GM12864 (cell line): ENCODE measurements around the gene ETNK2.

Experiments used
- DNase-seq: peaks from one replicate; pipeline ENCODE4 v3.0.0-alpha.2; 2011; ENCODE audit warnings: low read depth
- H3K4me3 ChIP-seq: 2 replicates; pipeline ENCODE4 v1.5.1; 2011; ENCODE audit warnings: mild to moderate bottlenecking, low read depth, low read length, control low read depth
- TF ChIP-seq, protein P1 (sequence below): IDR thresholded peaks from 2 replicates; pipeline ENCODE4 v1.5.1; 2011; ENCODE audit warnings: low read depth, mild to moderate bottlenecking, moderate library complexity, low read length, control low read depth, inconsistent platforms; ENCODE audit errors: missing control alignments

Gene ETNK2

DNA sequence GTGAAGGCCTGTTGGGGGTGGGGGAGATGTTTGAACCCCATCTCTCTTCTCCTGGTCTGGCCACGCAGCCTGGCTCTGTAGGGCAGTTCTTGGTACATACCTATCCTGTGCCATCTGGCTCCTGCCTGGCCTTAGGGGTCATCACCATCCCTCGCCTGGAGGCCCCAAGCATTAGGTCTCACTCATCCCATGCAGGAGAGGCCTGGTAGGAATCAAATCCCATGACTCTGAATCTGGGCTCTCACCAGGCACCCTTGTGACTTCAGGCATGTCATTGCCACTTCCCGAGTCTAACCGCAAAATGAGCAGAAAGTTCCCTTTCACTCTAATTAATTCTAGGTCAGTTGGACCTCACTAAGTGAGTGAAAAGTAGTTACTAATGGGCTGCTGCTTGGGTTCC is 37.2 kb downstream of the ETNK2 start:
- DNase-seq, result no peak
- H3K4me3 ChIP-seq, result no peak overlapping the region
- TF ChIP-seq, protein P1, sequence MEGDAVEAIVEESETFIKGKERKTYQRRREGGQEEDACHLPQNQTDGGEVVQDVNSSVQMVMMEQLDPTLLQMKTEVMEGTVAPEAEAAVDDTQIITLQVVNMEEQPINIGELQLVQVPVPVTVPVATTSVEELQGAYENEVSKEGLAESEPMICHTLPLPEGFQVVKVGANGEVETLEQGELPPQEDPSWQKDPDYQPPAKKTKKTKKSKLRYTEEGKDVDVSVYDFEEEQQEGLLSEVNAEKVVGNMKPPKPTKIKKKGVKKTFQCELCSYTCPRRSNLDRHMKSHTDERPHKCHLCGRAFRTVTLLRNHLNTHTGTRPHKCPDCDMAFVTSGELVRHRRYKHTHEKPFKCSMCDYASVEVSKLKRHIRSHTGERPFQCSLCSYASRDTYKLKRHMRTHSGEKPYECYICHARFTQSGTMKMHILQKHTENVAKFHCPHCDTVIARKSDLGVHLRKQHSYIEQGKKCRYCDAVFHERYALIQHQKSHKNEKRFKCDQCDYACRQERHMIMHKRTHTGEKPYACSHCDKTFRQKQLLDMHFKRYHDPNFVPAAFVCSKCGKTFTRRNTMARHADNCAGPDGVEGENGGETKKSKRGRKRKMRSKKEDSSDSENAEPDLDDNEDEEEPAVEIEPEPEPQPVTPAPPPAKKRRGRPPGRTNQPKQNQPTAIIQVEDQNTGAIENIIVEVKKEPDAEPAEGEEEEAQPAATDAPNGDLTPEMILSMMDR, result no peak

DNA sequence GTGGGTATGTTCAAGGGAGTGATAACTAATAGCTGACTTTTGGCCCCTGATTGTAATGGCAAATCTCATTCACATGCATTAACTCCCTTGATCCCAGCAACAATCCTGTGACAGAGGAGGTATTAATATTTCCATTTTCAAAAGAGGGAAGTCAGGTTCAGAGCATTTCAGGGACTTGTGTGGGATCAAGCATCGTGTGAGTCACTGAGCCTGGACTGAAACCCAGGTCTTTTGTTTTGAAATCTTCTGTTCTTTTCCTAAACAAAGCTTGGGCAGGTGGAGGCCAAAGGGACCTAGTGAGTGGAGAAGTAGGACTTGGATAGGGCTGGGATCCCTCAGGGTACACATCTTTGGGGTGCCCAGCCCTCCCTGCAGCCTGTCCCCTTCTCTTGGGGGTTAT is 37.9 kb downstream of the ETNK2 start:
- H3K4me3 ChIP-seq, result no peak overlapping the region
- TF ChIP-seq, protein P1, result no peak
- DNase-seq, result no peak

DNA sequence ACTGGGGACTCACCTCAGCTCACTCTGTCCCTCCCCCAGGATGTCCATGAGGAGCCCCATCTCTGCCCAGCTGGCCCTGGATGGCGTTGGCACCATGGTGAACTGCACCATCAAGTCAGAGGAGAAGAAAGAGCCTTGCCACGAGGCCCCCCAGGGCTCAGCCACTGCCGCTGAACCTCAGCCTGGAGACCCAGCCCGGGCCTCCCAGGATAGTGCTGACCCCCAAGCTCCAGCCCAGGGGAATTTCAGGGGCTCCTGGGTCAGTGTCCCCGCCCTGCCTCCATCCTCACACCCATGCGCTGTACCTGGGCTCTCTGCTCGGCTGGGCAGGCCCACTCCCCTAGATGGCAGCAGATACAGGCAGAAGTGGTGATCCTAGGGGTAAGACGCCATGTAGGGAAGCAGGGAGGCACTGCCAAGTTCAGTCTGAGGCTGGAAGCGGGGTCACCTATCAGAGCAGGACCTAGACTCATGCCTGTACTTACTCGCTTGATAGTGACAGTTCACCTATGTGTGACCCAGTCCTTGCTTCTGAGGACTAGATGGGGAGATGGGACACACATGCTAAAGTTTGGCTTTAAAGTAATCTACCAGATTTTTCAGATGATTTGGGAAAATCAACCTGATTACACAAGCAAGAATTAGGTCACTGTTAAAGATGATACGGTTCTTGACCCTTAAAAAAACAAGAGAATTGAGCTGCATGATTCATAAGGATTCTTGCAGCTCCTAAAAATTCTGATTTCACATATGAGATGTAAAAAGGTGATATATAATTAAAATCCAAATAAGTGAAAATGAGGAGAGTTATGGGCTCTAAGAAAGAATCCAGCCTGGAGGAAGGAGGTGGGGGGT is 38.7 kb downstream of the ETNK2 start:
- no peak for DNase-seq

DNA sequence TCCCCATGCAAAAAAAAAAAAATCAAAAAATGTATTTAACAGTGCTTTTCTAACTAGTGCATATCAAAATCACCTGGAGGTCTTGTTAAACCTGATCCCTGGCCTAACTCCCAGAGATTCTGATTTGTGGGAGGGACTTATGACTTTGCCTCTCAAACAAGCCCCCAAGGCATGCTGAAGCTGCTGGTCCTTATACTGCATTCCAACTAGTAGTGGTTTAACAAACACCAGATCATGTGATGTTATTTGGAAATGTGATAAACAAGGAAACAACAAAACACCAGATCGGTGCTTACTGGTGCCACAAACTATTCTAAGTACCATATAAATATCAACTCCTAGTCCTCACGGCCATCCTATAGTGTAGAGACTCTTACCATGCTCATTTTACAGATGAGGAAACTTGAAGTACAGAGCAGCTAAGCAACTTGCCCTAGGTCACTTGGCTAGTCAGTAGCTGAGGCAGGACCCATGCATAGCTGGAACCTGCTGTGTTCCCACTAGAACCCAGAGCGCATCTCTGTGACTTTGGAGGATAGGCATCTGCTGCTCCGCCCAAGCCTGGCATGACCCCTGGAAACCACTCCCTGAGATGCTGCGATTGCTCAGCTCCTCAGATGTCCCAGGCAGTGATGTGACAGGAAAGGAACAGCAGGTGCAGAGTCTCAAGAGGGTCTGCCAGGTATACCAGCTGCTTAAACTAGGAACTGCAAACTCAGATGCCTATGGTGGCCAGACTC is 40.8 kb downstream of the ETNK2 start:
- DNase-seq, result no peak
- TF ChIP-seq, protein P1, result no peak
- H3K4me3 ChIP-seq, result no peak overlapping the region

More for the DNA sequence above, 38.7 kb downstream of the ETNK2 start:
- no peak overlapping the region for H3K4me3 ChIP-seq
- TF ChIP-seq, protein P1, result no peak

DNA sequence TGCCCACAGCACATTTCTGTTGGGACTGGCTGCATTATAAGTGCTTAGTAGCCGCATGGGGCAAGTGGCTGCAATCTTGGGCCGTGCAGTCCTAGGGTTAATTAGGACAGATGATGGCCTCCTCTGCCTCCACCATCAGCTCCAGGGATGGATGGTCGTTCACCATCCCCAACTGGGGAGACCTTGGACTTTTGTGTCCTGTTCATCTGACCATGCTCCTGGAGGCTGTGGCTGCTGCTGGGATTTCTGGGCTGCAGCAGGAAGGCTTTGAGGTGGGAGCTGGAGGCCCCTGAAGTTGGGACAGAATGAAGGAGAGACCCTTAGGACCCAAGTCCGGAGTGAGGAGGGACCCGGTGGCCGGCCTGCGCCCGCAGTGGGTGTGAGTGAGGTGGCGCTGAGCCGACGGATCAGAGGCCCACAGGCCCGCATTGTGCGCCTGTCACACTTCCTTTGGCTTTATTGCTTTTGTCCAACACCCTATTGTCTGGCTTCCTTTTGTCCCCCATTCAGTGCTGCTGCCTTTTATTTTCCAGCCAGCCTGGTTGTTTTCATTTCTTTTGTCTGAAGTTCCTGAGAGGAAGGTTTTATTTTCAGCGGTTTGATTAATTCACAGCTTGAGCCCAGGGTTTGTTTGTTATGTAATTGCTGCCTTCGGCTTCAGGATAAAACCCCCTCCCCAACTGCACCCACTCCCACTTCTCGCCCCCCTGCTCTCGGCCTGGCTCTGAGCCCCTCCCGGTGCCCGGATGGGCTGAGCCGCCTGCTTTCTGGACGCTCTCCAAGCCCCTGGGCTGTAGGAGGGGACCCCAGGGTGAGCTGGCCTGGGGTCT is 43.3 kb downstream of the ETNK2 start:
- no peak overlapping the region for H3K4me3 ChIP-seq
- TF ChIP-seq, protein P1, result no peak
- DNase-seq, result no peak

DNA sequence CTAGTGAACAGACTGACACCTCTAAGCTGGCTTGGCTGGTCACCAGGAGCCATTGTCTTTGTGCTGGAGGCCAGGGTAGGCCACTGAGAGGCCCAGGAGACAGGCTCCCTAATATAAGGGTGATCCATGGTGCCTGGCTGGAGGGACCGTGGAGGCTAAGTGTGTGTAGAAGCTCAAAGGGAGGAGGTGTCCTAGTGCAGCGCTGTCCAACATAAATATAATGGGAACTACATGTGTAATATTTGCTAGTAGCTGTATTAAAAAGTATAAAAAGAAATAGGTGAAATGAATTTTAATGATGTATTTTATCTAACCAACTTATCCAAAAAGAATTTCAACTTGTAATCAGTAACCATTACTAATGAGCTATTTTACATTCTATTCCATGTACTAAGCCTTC is 44.0 kb downstream of the ETNK2 start:
- H3K4me3 ChIP-seq, result no peak overlapping the region
- TF ChIP-seq, protein P1, result no peak
- DNase-seq, result no peak
